H7 (cell line): Measurements from ENCODE around the gene ASTN1. TPM values are rescaled to one million over a fixed set of nuclear protein-coding genes. Genes with fewer than 3 reads are reported as not detected.

Source experiments
- total RNA-seq: library from RNA; depleted of rRNA; stranded (reverse); fragments of >200 nt; shearing (Covaris generic); gene quantifications from 2 replicates; pipeline ENCODE4 v1.2.3, GENCODE V29; 2014; rRNA removed

The ASTN1 gene
- total RNA-seq, 1 experiment from 2014 or later = 0.48 TPM

Other genes starting within 250 kb of the ASTN1 start
- not detected in 2 replicates for gene BRINP2, start 6.2 kb upstream of the ASTN1 start, total RNA-seq